IgD-negative memory B cell (primary cell): ENCODE results near the gene EDEM1. TPM values are rescaled to one million over a fixed set of nuclear protein-coding genes. Genes with fewer than 3 reads are reported as not detected.
"Not testable (repeated sequence)": the region's sequence is repeated elsewhere in the genome, so short reads cannot be mapped to it uniquely, and the experiment has no call there.

Source experiments
- H3K27ac Mint-ChIP-seq, 3 donors: one replicate each; pipeline ENCODE4 v1.8.0; 2020 to 2022; ENCODE audit warnings: mild to moderate bottlenecking in 3 of 3, mixed read lengths in 3 of 3, moderate library complexity in 1 of 3
- H3K27me3 Mint-ChIP-seq: one replicate; pipeline ENCODE4 v1.8.0; 2021; ENCODE audit warnings: mixed read lengths
- H3K36me3 Mint-ChIP-seq: one replicate; pipeline ENCODE4 v1.8.0; 2020; ENCODE audit warnings: mild to moderate bottlenecking, mixed read lengths
- H3K4me1 Mint-ChIP-seq, 3 donors: one replicate each; pipeline ENCODE4 v1.8.0; 2020 to 2022; ENCODE audit warnings: mixed read lengths in 3 of 3, mild to moderate bottlenecking in 1 of 3
- H3K4me3 Mint-ChIP-seq, 4 donors: one replicate each; pipeline ENCODE4 v1.8.0; 2020 to 2022; ENCODE audit warnings: mild to moderate bottlenecking in 4 of 4, mixed read lengths in 4 of 4, moderate library complexity in 3 of 4
- H3K9me3 Mint-ChIP-seq, 3 donors: one replicate each; pipeline ENCODE4 v1.8.0; 2020 to 2021; ENCODE audit warnings: mixed read lengths in 3 of 3, mild to moderate bottlenecking in 1 of 3
- polyA plus RNA-seq: library from polyadenylated mRNA; unstranded; fragments of 300-500 nt; fragmentation: Illumina TruSeq; gene quantifications from one replicate; pipeline ENCODE4 v1.2.3, GENCODE V29; 2021

Gene EDEM1
- 58.4 TPM for polyA plus RNA-seq

GRCh38 chr3:5187156-5187919 lies at the start of gene EDEM1:
EDEM1 (plus strand) TSS chr3:5187707; CDS start chr3:5187806, 99 bp downstream.
- peak within 1 kb of the TSS; percentile 98 to 100 (median 98) for H3K27ac Mint-ChIP-seq
- peaks cover 0 to 3% (median 1%) of the 10 kb centered on the region in 3 donors for H3K9me3 Mint-ChIP-seq
- peak within 1 kb of the TSS; percentile 98 to 100 (median 100) for H3K4me3 Mint-ChIP-seq
- H3K27me3 Mint-ChIP-seq: no peaks in the 10 kb centered on the region
- peaks cover 44 to 51% (median 48%) of the 10 kb centered on the region in 3 donors for H3K4me1 Mint-ChIP-seq
- peaks cover 10% of the 10 kb centered on the region for H3K36me3 Mint-ChIP-seq

GRCh38 chr3:5138214-5138981 lies 49.1 kb upstream of the EDEM1 start:
- Mint-ChIP-seq H3K4me3 (peak overlapping the region in 2 of 4 donors; percentile 61 to 70), H3K27ac (peak overlapping the region in 1 of 3 donors; percentile 66), H3K36me3 (peaks cover 5% of the 10 kb centered on the region), H3K27me3 (no peaks in the 10 kb centered on the region), H3K9me3 (no peaks in the 10 kb centered on the region), H3K4me1 (peaks cover 38 to 57% (median 42%) of the 10 kb centered on the region in 3 donors)

GRCh38 chr3:5140230-5140621 lies 47.3 kb upstream of the EDEM1 start:
- H3K9me3 Mint-ChIP-seq: peaks cover 0 to 9% (median 0%) of the 10 kb centered on the region in 3 donors
- H3K36me3 Mint-ChIP-seq: peaks cover 8% of the 10 kb centered on the region
- H3K4me3 Mint-ChIP-seq: peak overlapping the region in 2 of 4 donors; percentile 36 to 84
- H3K27me3 Mint-ChIP-seq: no peaks in the 10 kb centered on the region
- H3K4me1 Mint-ChIP-seq: peaks cover 38 to 58% (median 41%) of the 10 kb centered on the region in 3 donors
- H3K27ac Mint-ChIP-seq: peak overlapping the region; percentile 9 to 90 (median 75)

- Mint-ChIP-seq H3K27ac (peak overlapping the region in 2 of 3 donors; percentile 5 to 82), H3K9me3 (peaks cover 0 to 9% (median 0%) of the 10 kb centered on the region in 3 donors), H3K27me3 (no peaks in the 10 kb centered on the region), H3K36me3 (peaks cover 12% of the 10 kb centered on the region), H3K4me1 (peaks cover 43 to 65% (median 45%) of the 10 kb centered on the region in 3 donors), H3K4me3 (no peak overlapping the region)
Measured at GRCh38 chr3:5140839-5141238, 46.7 kb upstream of the EDEM1 start.

GRCh38 chr3:5141760-5142159 lies 45.7 kb upstream of the EDEM1 start:
- H3K9me3 Mint-ChIP-seq: peaks cover 0 to 9% (median 0%) of the 10 kb centered on the region in 3 donors
- H3K27ac Mint-ChIP-seq: no peak overlapping the region
- H3K4me3 Mint-ChIP-seq: peak overlapping the region in 1 of 4 donors; percentile 11
- H3K36me3 Mint-ChIP-seq: peaks cover 12% of the 10 kb centered on the region
- no peaks in the 10 kb centered on the region for H3K27me3 Mint-ChIP-seq
- peaks cover 40 to 60% (median 42%) of the 10 kb centered on the region in 3 donors for H3K4me1 Mint-ChIP-seq

GRCh38 chr3:5143464-5143863 lies 44.0 kb upstream of the EDEM1 start:
- H3K36me3 Mint-ChIP-seq: peaks cover 16% of the 10 kb centered on the region
- no peaks in the 10 kb centered on the region for H3K27me3 Mint-ChIP-seq
- no peak overlapping the region for H3K4me3 Mint-ChIP-seq
- H3K4me1 Mint-ChIP-seq: peaks cover 37 to 52% (median 41%) of the 10 kb centered on the region in 3 donors
- peaks cover 0 to 13% (median 0%) of the 10 kb centered on the region in 3 donors for H3K9me3 Mint-ChIP-seq
- H3K27ac Mint-ChIP-seq: peak overlapping the region in 1 of 3 donors; percentile 71

GRCh38 chr3:5144316-5144994 lies 43.1 kb upstream of the EDEM1 start:
- Mint-ChIP-seq H3K27me3 (no peaks in the 10 kb centered on the region), H3K27ac (peak overlapping the region in 1 of 3 donors; percentile 18), H3K36me3 (peaks cover 16% of the 10 kb centered on the region), H3K4me3 (peak overlapping the region in 1 of 4 donors; percentile 34), H3K4me1 (peaks cover 32 to 49% (median 38%) of the 10 kb centered on the region in 3 donors), H3K9me3 (peaks cover 0 to 13% (median 0%) of the 10 kb centered on the region in 3 donors)

- Mint-ChIP-seq H3K36me3 (peaks cover 16% of the 10 kb centered on the region), H3K4me3 (no peak overlapping the region), H3K27me3 (no peaks in the 10 kb centered on the region), H3K9me3 (peaks cover 0 to 13% (median 0%) of the 10 kb centered on the region in 3 donors), H3K27ac (no peak overlapping the region), H3K4me1 (peaks cover 29 to 48% (median 38%) of the 10 kb centered on the region in 3 donors)
Measured at GRCh38 chr3:5145120-5145519, 42.4 kb upstream of the EDEM1 start.

- Mint-ChIP-seq H3K4me1 (peaks cover 31 to 43% (median 38%) of the 10 kb centered on the region in 3 donors), H3K36me3 (peaks cover 21% of the 10 kb centered on the region), H3K9me3 (peaks cover 0 to 13% (median 0%) of the 10 kb centered on the region in 3 donors), H3K4me3 (peak overlapping the region in 1 of 4 donors; percentile 29)
- H3K27ac Mint-ChIP-seq, H3K27me3 Mint-ChIP-seq: not testable (repeated sequence)
Measured at GRCh38 chr3:5147152-5147551, 40.4 kb upstream of the EDEM1 start.

- Mint-ChIP-seq H3K27ac (no peak overlapping the region), H3K4me3 (peak overlapping the region in 1 of 4 donors; percentile 24), H3K4me1 (peaks cover 38 to 54% (median 42%) of the 10 kb centered on the region in 3 donors), H3K27me3 (no peaks in the 10 kb centered on the region), H3K36me3 (peaks cover 21% of the 10 kb centered on the region), H3K9me3 (peaks cover 0 to 6% (median 0%) of the 10 kb centered on the region in 3 donors)
Measured at GRCh38 chr3:5149306-5149880, 38.1 kb upstream of the EDEM1 start.

- Mint-ChIP-seq H3K9me3 (peaks cover 0 to 4% (median 0%) of the 10 kb centered on the region in 3 donors), H3K27ac (no peak overlapping the region), H3K36me3 (peaks cover 19% of the 10 kb centered on the region), H3K4me1 (peaks cover 40 to 59% (median 45%) of the 10 kb centered on the region in 3 donors), H3K4me3 (peak overlapping the region in 2 of 4 donors; percentile 45 to 58), H3K27me3 (no peaks in the 10 kb centered on the region)
Measured at GRCh38 chr3:5151586-5151985, 35.9 kb upstream of the EDEM1 start.

- Mint-ChIP-seq H3K27ac (peak overlapping the region in 1 of 3 donors; percentile 25), H3K27me3 (no peaks in the 10 kb centered on the region), H3K36me3 (peaks cover 15% of the 10 kb centered on the region), H3K4me3 (peak overlapping the region in 1 of 4 donors; percentile 73), H3K4me1 (peaks cover 49 to 63% (median 51%) of the 10 kb centered on the region in 3 donors), H3K9me3 (no peaks in the 10 kb centered on the region)
Measured at GRCh38 chr3:5153074-5153473, 34.4 kb upstream of the EDEM1 start.

- peak overlapping the region in 2 of 3 donors; percentile 42 to 46 for H3K27ac Mint-ChIP-seq
- H3K27me3 Mint-ChIP-seq: no peaks in the 10 kb centered on the region
- H3K4me1 Mint-ChIP-seq: peaks cover 46 to 63% (median 55%) of the 10 kb centered on the region in 3 donors
- H3K9me3 Mint-ChIP-seq: no peaks in the 10 kb centered on the region
- peak overlapping the region in 1 of 4 donors; percentile 25 for H3K4me3 Mint-ChIP-seq
- peaks cover 17% of the 10 kb centered on the region for H3K36me3 Mint-ChIP-seq
Measured at GRCh38 chr3:5155241-5155640, 32.3 kb upstream of the EDEM1 start.

- Mint-ChIP-seq H3K9me3 (no peaks in the 10 kb centered on the region), H3K27ac (no peak overlapping the region), H3K36me3 (peaks cover 4% of the 10 kb centered on the region), H3K4me1 (peaks cover 52 to 59% (median 55%) of the 10 kb centered on the region in 3 donors), H3K4me3 (peak overlapping the region in 1 of 4 donors; percentile 74), H3K27me3 (no peaks in the 10 kb centered on the region)
Measured at GRCh38 chr3:5160321-5160720, 27.2 kb upstream of the EDEM1 start.
